ENCODE measurements around the gene VASH1.

VASH1 gene

DNA sequence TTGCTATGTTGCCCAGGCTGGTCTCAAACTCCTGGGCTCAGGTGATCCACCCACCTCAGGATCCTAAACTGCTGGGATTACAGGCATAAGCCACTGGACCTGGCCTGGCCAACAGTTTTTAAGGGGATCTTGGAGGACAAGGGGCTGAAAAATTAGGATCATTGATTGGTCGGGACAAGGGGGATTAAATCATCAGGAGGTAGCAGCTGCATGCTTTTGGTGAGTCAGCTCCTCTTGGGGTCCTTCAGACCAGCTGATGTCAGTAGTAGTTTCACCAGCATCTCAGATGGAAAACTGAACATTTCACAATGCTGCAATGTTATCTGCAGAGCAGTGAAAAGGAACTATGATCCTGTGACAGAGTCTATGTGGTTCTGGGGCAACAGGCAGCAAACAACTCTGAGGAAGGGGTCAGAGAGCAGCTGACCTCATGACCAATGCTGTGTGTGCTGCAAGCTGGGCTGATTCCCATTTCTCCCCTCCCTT lies 71.3 kb downstream of the VASH1 start:
- DNase-seq (ENCODE audit: low read depth in 2 of 2) = no peak
